Skeletal muscle satellite cell (primary cell): Measurements from ENCODE around the gene CA11.
A peak's percentile ranks its signal among the peaks of the same experiment; 100 is the strongest.

ENCODE experiments used
- H3K27me3 ChIP-seq: 2 replicates; pipeline ENCODE4 v1.7.0; 2013; ENCODE audit warnings: low read length; ENCODE audit not compliant: control insufficient read depth, insufficient read depth
- H3K36me3 ChIP-seq: 2 replicates; pipeline ENCODE4 v1.7.0; 2013; ENCODE audit warnings: mild to moderate bottlenecking, control low read depth, low read length; ENCODE audit not compliant: insufficient read depth
- H3K4me1 ChIP-seq: 2 replicates; pipeline ENCODE4 v1.7.0; 2013; ENCODE audit warnings: low read length; ENCODE audit not compliant: control insufficient read depth, insufficient read depth
- H3K4me2 ChIP-seq: 2 replicates; pipeline ENCODE4 v1.7.0; 2013; ENCODE audit warnings: mild to moderate bottlenecking, low read length
- H3K4me3 ChIP-seq: 2 replicates; pipeline ENCODE4 v1.7.0; 2013; ENCODE audit warnings: low read length
- H3K9ac ChIP-seq: 2 replicates; pipeline ENCODE4 v1.7.0; 2013; ENCODE audit warnings: mild to moderate bottlenecking, low read depth, low read length, moderate library complexity
- H3K9me3 ChIP-seq: replicated peaks from 2 replicates; pipeline ENCODE4 v1.7.0; 2013; ENCODE audit warnings: mild to moderate bottlenecking, control low read depth, low read length

CA11 gene

GRCh38 chr19:48676887-48677286 is 30.9 kb upstream of the CA11 start:
- Histone ChIP-seq H3K4me2 (no peak overlapping the region), H3K9me3 (no peaks in the 10 kb centered on the region), H3K9ac (no peak overlapping the region), H3K4me1 (peaks cover 15% of the 10 kb centered on the region), H3K4me3 (no peak overlapping the region), H3K36me3 (no peaks in the 10 kb centered on the region), H3K27me3 (peaks cover 4% of the 10 kb centered on the region)

- Histone ChIP-seq H3K36me3 (no peaks in the 10 kb centered on the region), H3K9me3 (no peaks in the 10 kb centered on the region), H3K9ac (no peak overlapping the region), H3K4me3 (no peak overlapping the region), H3K4me1 (peaks cover 14% of the 10 kb centered on the region), H3K27me3 (peaks cover 4% of the 10 kb centered on the region), H3K4me2 (no peak overlapping the region)
Measured at GRCh38 chr19:48676487-48676886, 30.5 kb upstream of the CA11 start.

GRCh38 chr19:48674921-48675824 is 29.2 kb upstream of the CA11 start:
- Histone ChIP-seq H3K27me3 (peaks cover 7% of the 10 kb centered on the region), H3K4me1 (peaks cover 3% of the 10 kb centered on the region), H3K9ac (peak overlapping the region; percentile 4), H3K36me3 (no peaks in the 10 kb centered on the region), H3K4me3 (no peak overlapping the region), H3K9me3 (no peaks in the 10 kb centered on the region), H3K4me2 (peak overlapping the region; percentile 32)

GRCh38 chr19:48674216-48674809 is 28.3 kb upstream of the CA11 start:
- no peak overlapping the region for H3K4me2 ChIP-seq
- H3K4me3 ChIP-seq: no peak overlapping the region
- H3K9ac ChIP-seq: no peak overlapping the region
- peaks cover 3% of the 10 kb centered on the region for H3K4me1 ChIP-seq
- H3K27me3 ChIP-seq: peaks cover 7% of the 10 kb centered on the region
- H3K9me3 ChIP-seq: no peaks in the 10 kb centered on the region
- no peaks in the 10 kb centered on the region for H3K36me3 ChIP-seq

GRCh38 chr19:48673436-48674100 is 27.6 kb upstream of the CA11 start:
- Histone ChIP-seq H3K9me3 (no peaks in the 10 kb centered on the region), H3K9ac (no peak overlapping the region), H3K27me3 (peaks cover 7% of the 10 kb centered on the region), H3K4me1 (peaks cover 3% of the 10 kb centered on the region), H3K4me3 (no peak overlapping the region), H3K4me2 (no peak overlapping the region), H3K36me3 (no peaks in the 10 kb centered on the region)

- H3K4me3 ChIP-seq: no peak within 1 kb of the TSS
- H3K4me1 ChIP-seq: peaks cover 3% of the 10 kb centered on the region
Measured at GRCh38 chr19:48672994-48673393, 27.0 kb upstream of the CA11 start, which contains the start of gene NTN5. Gene NTN5 (minus strand): TSS chr19:48673017. CDS start chr19:48670986, 2,031 bp downstream.

GRCh38 chr19:48671446-48671995 is 25.5 kb upstream of the CA11 start:
- Histone ChIP-seq H3K4me1 (peaks cover 3% of the 10 kb centered on the region), H3K9me3 (no peaks in the 10 kb centered on the region), H3K9ac (no peak overlapping the region), H3K27me3 (peaks cover 3% of the 10 kb centered on the region), H3K36me3 (no peaks in the 10 kb centered on the region), H3K4me3 (no peak overlapping the region), H3K4me2 (no peak overlapping the region)

More at GRCh38 chr19:48672994-48673393, 27.0 kb upstream of the CA11 start, which contains the start of gene NTN5:
- Histone ChIP-seq H3K27me3 (peaks cover 5% of the 10 kb centered on the region), H3K9me3 (no peaks in the 10 kb centered on the region), H3K9ac (no peak within 1 kb of the TSS), H3K4me2 (no peak within 1 kb of the TSS), H3K36me3 (no peaks in the 10 kb centered on the region)

GRCh38 chr19:48670699-48671445 is 24.9 kb upstream of the CA11 start:
- no peak overlapping the region for H3K9ac ChIP-seq

GRCh38 chr19:48669903-48670668 is 24.1 kb upstream of the CA11 start:
- Histone ChIP-seq H3K4me2 (no peak overlapping the region), H3K9ac (no peak overlapping the region), H3K4me3 (no peak overlapping the region), H3K4me1 (peaks cover under 1% of the 10 kb centered on the region), H3K9me3 (no peaks in the 10 kb centered on the region), H3K36me3 (no peaks in the 10 kb centered on the region), H3K27me3 (peaks cover 3% of the 10 kb centered on the region)

More at GRCh38 chr19:48670699-48671445, 24.9 kb upstream of the CA11 start:
- H3K27me3 ChIP-seq: peaks cover 3% of the 10 kb centered on the region
- no peaks in the 10 kb centered on the region for H3K9me3 ChIP-seq
- no peak overlapping the region for H3K4me3 ChIP-seq
- H3K4me2 ChIP-seq: no peak overlapping the region
- H3K4me1 ChIP-seq: peaks cover 3% of the 10 kb centered on the region
- no peaks in the 10 kb centered on the region for H3K36me3 ChIP-seq

- Histone ChIP-seq H3K4me2 (no peak overlapping the region), H3K36me3 (no peaks in the 10 kb centered on the region), H3K4me3 (no peak overlapping the region), H3K9ac (no peak overlapping the region), H3K4me1 (no peaks in the 10 kb centered on the region), H3K9me3 (no peaks in the 10 kb centered on the region), H3K27me3 (peaks cover 3% of the 10 kb centered on the region)
Measured at GRCh38 chr19:48668761-48669160, 22.8 kb upstream of the CA11 start.
